ENCODE results near the gene SLC38A7.

DNA sequence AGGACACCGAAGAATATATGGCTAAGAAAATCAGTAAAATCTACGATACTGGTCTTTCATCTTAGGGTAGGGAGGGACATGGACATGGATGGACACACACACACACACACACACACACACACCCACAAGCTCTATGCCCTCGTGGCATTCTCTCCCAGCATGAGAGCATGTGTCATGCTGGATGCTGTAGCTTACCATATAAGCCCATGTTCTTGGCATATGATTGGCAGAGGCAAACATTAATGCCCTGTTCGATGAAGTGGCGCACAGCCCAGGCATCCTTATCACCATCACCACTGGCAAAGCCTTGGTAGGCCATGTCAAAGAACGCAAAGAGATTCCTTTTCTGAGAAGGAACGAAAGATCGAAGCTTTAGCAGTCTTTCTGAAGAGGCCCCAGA is 31.9 kb upstream of the SLC38A7 start:
- no peak for TF ChIP-seq EP300 (IDR thresholded peaks at IDR 0.05)
- TF ChIP-seq, protein P1, sequence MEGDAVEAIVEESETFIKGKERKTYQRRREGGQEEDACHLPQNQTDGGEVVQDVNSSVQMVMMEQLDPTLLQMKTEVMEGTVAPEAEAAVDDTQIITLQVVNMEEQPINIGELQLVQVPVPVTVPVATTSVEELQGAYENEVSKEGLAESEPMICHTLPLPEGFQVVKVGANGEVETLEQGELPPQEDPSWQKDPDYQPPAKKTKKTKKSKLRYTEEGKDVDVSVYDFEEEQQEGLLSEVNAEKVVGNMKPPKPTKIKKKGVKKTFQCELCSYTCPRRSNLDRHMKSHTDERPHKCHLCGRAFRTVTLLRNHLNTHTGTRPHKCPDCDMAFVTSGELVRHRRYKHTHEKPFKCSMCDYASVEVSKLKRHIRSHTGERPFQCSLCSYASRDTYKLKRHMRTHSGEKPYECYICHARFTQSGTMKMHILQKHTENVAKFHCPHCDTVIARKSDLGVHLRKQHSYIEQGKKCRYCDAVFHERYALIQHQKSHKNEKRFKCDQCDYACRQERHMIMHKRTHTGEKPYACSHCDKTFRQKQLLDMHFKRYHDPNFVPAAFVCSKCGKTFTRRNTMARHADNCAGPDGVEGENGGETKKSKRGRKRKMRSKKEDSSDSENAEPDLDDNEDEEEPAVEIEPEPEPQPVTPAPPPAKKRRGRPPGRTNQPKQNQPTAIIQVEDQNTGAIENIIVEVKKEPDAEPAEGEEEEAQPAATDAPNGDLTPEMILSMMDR (IDR thresholded peaks at IDR 0.05): no peak
- TF ChIP-seq POLR2A (IDR thresholded peaks at IDR 0.05): no peak
